GM10847 (cell line): ENCODE measurements around the gene ICOSLG.

ENCODE experiments used
- POLR2A ChIP-seq: IDR thresholded peaks from 2 replicates; pipeline ENCODE4 v1.6.1; 2011; ENCODE audit not compliant: insufficient read length; ENCODE audit errors: extremely low read depth

Gene ICOSLG

GRCh38 chr21:44253832-44254710 lies 13.3 kb upstream of the ICOSLG start:
- no peak for TF ChIP-seq POLR2A

- no peak for TF ChIP-seq POLR2A
Measured at GRCh38 chr21:44199448-44199847, 41.3 kb downstream of the ICOSLG start.
